ENCODE results near the gene ANKRD33B. TPM values are rescaled to one million over a fixed set of nuclear protein-coding genes. Genes with fewer than 3 reads are reported as not detected.
"Not testable (repeated sequence)": the region's sequence is repeated elsewhere in the genome, so short reads cannot be mapped to it uniquely, and the experiment has no call there.

ANKRD33B gene
- total RNA-seq, 1 donor from 2014 or later: 14.2 TPM

GRCh38 chr5:10662083-10662482, 98.2 kb downstream of the ANKRD33B start:
- no peak for DNase-seq (ENCODE audit: extremely low spot score in 2 of 2)

GRCh38 chr5:10662661-10663488, 99.0 kb downstream of the ANKRD33B start:
- no peak for DNase-seq (ENCODE audit: extremely low spot score in 2 of 2)
- H3K4me3 ChIP-seq: no peak overlapping the region
- no peaks in the 10 kb centered on the region for H3K36me3 ChIP-seq
- H3K4me1 ChIP-seq: peaks cover 10% of the 10 kb centered on the region
- TF ChIP-seq POLR2AphosphoS5 (IDR thresholded peaks at IDR 0.05; ENCODE audit: insufficient read depth in 1 of 2, low read depth in 1 of 2): no peak
- no peak for TF ChIP-seq POLR2A (IDR thresholded peaks at IDR 0.05)
- TF ChIP-seq, protein P1, sequence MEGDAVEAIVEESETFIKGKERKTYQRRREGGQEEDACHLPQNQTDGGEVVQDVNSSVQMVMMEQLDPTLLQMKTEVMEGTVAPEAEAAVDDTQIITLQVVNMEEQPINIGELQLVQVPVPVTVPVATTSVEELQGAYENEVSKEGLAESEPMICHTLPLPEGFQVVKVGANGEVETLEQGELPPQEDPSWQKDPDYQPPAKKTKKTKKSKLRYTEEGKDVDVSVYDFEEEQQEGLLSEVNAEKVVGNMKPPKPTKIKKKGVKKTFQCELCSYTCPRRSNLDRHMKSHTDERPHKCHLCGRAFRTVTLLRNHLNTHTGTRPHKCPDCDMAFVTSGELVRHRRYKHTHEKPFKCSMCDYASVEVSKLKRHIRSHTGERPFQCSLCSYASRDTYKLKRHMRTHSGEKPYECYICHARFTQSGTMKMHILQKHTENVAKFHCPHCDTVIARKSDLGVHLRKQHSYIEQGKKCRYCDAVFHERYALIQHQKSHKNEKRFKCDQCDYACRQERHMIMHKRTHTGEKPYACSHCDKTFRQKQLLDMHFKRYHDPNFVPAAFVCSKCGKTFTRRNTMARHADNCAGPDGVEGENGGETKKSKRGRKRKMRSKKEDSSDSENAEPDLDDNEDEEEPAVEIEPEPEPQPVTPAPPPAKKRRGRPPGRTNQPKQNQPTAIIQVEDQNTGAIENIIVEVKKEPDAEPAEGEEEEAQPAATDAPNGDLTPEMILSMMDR (IDR thresholded peaks at IDR 0.05): no peak
- intact Hi-C loops (cut with DNase I): no loop called here
- no peaks in the 10 kb centered on the region for H3K9me3 ChIP-seq
- no peaks in the 10 kb centered on the region for H3K27me3 ChIP-seq
- no peak overlapping the region for H3K27ac ChIP-seq

More at GRCh38 chr5:10662083-10662482, 98.2 kb downstream of the ANKRD33B start:
- Histone ChIP-seq H3K4me1 (peaks cover 10% of the 10 kb centered on the region), H3K36me3 (no peaks in the 10 kb centered on the region), H3K27ac (no peak overlapping the region), H3K9me3 (no peaks in the 10 kb centered on the region), H3K4me3 (no peak overlapping the region), H3K27me3 (no peaks in the 10 kb centered on the region)
- TF ChIP-seq, protein P1 (IDR thresholded peaks at IDR 0.05): no peak
- no peak for TF ChIP-seq POLR2A (IDR thresholded peaks at IDR 0.05)
- no peak for TF ChIP-seq POLR2AphosphoS5 (IDR thresholded peaks at IDR 0.05; ENCODE audit: insufficient read depth in 1 of 2, low read depth in 1 of 2)
- intact Hi-C loops (cut with DNase I): no loop called here

DNA sequence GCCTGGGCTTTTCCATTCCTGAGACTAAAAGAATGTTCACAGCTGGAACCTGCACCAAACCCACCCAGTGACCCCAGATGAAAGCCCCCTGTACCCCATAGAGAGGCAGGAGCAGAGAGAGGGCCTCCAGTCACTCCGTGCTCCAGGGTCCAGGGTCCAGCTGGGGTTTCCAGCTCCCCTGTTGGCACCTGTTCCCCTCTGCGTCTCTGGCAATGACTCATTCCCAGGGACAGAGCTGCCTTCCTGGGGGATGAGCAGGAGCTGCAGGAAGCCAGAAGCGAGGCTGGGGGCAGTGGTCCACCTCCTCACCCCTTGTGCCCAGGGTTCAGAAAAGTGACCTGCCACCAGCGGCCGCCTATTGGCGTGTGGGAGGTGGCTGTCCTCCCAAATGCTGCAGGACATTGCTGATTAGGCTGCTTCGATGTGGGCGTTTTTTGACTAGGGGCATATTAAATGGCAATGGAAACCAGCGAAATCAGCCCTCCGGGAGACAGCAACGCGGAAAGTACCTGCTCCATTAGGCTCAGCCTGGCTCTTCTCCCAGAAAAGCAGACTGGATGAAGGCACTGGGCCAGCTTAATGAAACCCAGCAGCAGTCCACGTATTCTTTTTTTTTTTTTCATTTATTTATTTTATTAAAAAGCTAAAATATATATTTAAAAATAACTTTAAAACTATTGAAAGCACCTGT, 99.8 kb downstream of the ANKRD33B start:
- Histone ChIP-seq H3K4me1 (peaks cover 10% of the 10 kb centered on the region), H3K4me3 (no peak overlapping the region), H3K27me3 (no peaks in the 10 kb centered on the region), H3K9me3 (no peaks in the 10 kb centered on the region), H3K27ac (no peak overlapping the region), H3K36me3 (no peaks in the 10 kb centered on the region)
- DNase-seq (ENCODE audit: extremely low spot score in 2 of 2): no peak
- no peak for TF ChIP-seq POLR2AphosphoS5 (IDR thresholded peaks at IDR 0.05; ENCODE audit: insufficient read depth in 1 of 2, low read depth in 1 of 2)
- TF ChIP-seq POLR2A (IDR thresholded peaks at IDR 0.05): no peak
- TF ChIP-seq, protein P1 (IDR thresholded peaks at IDR 0.05): no peak
- intact Hi-C loops (cut with DNase I): no loop called here

DNA sequence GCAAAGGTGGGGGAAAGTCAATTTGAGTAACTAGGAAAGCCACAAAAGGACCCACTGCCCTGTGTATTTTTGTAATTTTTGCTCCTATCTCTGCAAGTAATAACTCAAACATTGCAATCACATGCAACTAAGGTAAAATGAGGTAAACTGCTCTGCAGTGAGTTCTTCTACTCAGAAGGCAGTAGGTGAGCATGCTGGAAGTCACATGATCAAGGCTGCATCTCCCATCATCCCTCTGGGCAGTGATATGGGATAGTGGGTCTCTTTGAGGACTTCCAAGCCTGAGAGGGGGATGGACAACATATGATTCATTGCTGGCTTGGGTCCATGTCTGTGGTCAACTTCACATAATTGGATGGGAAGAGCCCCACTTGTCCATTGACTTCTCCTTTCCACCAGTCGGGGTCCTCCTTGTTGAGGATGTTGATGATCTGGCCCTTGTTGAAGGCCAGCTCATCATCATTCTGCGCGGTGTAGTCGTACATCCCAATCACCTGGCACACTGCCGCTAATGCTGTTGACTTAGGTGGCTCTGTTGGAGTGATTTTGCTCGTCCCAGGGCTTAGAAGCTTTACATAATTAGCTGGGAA, 100.4 kb downstream of the ANKRD33B start:
- H3K4me3 ChIP-seq; DNase-seq (ENCODE audit: extremely low spot score in 2 of 2); H3K27me3 ChIP-seq; H3K27ac ChIP-seq; H3K36me3 ChIP-seq; H3K9me3 ChIP-seq; intact Hi-C loops (cut with DNase I): not testable (repeated sequence)
- H3K4me1 ChIP-seq: peaks cover 10% of the 10 kb centered on the region

- no peak for DNase-seq (ENCODE audit: extremely low spot score in 2 of 2)
- intact Hi-C loops (cut with DNase I): no loop called here
- no peaks in the 10 kb centered on the region for H3K36me3 ChIP-seq
- peaks cover 10% of the 10 kb centered on the region for H3K4me1 ChIP-seq
- H3K9me3 ChIP-seq: no peaks in the 10 kb centered on the region
- no peak overlapping the region for H3K27ac ChIP-seq
- H3K27me3 ChIP-seq: no peaks in the 10 kb centered on the region
- H3K4me3 ChIP-seq: no peak overlapping the region
- TF ChIP-seq POLR2AphosphoS5 (IDR thresholded peaks at IDR 0.05; ENCODE audit: insufficient read depth in 1 of 2, low read depth in 1 of 2) (no peak), POLR2A (IDR thresholded peaks at IDR 0.05) (no peak)
- TF ChIP-seq, protein P1 (IDR thresholded peaks at IDR 0.05): no peak
Measured at GRCh38 chr5:10665799-10666198, 101.9 kb downstream of the ANKRD33B start.

All from vagina (tissue), 2 donors.